GM21717 (cell line): Measurements from ENCODE around the gene DHCR7.

Source experiments
- ATAC-seq: cut with Tn5 transposase; IDR thresholded peaks from one replicate; pipeline ENCODE4 v1.9.1; 2021; ENCODE audit warnings: mild to moderate bottlenecking, moderate library complexity; ENCODE audit not compliant: unreplicated experiment

Gene DHCR7

DNA sequence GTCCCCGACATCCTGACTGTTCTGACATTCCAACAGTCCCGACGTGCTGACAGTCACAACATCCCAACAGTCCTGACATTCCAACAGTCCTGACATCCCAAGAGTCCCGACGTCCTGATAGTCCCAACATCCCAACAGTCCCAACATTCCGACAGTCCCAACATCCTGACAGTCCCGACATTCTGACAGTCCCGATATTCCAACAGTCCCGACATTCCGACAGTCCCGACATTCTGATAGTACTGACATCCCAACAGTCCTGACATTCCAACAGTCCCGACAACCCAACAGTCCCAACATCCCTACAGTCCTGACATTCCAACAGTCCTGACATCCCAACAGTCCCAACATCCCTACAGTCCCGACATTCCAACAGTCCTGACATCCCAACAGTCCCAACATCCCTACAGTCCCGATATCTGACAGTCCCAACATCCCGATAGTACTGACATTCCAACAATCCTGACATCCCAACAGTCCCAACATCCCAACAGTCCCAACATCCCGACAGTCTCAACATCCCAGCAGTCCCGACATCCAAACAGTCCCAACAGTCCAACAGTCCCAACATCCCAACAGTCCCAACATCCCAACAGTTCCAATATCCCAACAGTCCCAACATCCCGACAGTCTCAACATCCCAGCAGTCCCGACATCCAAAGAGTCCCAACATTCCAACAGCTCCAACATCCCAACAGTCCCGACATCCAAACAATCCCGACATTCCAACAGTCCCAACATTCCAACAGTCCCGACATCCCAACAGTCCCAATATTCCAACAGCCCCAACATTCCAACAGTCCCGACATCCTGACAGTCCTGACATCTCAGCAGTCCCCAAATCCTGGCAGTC is 60.2 kb downstream of the DHCR7 start:
- ATAC-seq, result no peak

DNA sequence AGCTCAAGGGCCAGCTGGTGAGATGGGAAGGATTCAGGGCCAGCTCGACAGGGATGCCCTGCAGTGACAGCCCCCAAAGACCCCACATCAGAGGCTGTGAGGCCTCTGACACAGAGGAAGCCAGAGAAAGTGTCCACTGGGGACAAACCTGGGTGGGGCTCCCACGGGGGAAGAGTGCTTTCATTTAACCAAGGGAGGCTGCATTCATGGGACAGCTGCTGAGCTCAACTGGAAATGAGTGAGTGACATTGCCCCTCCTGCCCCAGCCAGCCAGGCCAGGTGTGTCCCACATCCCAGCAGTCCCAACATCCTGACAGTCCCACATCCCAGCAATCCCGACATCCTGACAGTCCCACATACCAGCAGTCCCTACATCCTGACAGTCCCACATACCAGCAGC is 61.0 kb downstream of the DHCR7 start:
- no peak for ATAC-seq

DNA sequence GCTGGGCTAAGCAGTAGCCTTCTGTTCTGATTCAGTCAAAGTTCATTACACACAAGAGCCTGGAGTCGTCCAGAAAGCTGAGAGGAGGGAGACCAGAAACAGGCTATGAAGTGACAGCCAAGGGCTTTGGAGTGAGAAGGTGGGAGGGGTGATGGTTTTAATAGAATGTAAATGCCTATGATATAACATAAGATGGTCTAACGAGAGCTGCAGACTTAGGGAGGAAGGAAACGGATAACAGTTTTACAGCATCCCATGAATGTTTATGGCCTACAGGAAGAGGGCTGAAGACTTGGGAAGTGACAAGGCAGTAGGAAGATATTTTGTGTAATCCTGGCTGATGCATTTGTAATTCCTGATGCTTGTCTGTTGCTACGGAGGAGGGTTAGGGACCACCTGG is 62.0 kb downstream of the DHCR7 start:
- ATAC-seq, result no peak

DNA sequence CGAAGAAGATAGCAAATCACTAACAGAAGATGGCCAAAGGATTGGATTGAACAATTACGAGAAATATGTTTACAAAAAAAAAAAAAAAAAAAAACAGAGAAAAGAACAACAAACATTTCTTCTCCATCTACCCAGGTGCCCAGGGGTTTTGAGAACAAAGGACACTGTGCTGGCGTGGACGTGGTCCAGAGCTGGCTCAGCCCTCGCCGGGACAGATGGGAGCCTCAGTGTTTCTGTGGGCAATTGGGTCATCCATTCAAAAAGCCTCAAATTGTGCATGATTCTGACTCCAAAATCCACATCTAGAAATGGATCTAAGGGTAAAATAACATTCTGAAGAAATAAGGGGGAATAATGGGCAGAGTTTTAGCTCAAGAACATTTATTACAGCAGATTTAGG is 63.1 kb downstream of the DHCR7 start:
- no peak for ATAC-seq

DNA sequence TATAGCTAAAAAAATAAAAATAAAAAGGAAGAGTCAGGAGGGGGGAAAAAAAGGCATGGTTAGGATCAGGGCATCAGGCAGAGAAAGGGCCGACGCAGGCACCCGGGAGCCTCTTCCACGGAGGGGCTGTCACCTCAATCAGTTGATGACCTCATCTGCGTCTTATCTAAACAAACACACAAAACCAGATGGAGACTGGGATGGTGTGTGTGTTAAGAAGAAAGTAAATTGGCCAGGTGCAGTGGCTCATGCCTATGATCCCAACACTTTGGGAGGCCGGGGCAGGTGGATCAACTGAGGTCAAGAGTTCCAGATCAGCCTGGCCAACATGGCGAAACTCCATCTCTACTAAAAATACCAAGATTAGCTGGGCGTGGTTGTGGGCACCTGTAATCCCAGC is 63.6 kb downstream of the DHCR7 start:
- no peak for ATAC-seq
